ENCODE results near the gene SHISAL2B.
A peak's percentile ranks its signal among the peaks of the same experiment; 100 is the strongest.

The SHISAL2B gene

DNA sequence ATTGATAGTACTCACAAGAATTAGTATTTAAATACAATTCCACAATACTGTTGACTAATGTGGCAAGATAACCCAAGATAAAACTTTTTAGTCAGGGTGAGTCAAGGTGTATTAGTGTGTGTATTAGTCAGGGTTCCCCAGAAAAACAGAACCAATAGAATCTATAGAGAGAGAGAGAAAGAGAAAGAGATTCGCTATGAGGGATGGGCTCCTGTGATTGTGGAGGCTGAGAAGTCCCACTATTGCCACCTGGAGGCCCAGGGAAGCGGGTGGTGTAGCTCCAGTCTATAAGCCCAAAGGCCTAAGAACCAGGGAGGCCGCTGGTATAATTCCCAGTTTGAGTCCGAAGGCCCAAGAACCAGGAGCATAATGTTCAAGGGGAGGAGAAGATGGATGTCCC lies 10.0 kb upstream of the SHISAL2B start:
- TF ChIP-seq, protein P1, sequence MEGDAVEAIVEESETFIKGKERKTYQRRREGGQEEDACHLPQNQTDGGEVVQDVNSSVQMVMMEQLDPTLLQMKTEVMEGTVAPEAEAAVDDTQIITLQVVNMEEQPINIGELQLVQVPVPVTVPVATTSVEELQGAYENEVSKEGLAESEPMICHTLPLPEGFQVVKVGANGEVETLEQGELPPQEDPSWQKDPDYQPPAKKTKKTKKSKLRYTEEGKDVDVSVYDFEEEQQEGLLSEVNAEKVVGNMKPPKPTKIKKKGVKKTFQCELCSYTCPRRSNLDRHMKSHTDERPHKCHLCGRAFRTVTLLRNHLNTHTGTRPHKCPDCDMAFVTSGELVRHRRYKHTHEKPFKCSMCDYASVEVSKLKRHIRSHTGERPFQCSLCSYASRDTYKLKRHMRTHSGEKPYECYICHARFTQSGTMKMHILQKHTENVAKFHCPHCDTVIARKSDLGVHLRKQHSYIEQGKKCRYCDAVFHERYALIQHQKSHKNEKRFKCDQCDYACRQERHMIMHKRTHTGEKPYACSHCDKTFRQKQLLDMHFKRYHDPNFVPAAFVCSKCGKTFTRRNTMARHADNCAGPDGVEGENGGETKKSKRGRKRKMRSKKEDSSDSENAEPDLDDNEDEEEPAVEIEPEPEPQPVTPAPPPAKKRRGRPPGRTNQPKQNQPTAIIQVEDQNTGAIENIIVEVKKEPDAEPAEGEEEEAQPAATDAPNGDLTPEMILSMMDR (IDR thresholded peaks at IDR 0.05; ENCODE audit: low read depth, low read length) = no peak

DNA sequence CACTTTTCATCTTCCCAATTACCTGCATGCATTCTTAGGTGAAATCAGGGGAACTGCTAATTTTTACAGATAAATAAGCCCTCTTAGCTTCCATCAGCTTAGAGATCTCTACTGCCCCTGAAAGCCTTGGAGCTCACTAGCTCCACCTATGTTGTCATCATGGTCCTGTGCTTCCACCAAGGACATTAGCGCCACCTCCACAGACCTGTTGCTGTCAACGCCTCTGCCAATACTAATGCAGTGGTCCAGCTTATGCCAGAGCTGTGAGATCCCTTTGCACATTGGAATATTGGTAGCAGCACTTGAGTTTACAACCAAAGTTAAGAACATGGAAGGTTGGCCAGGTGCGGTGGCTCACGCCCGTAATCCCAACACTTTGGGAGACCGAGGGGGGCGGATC lies 7.7 kb upstream of the SHISAL2B start:
- no peak overlapping the region for H3K4me3 ChIP-seq (ENCODE audit: low read depth, low read length)

More for the DNA sequence above, 10.0 kb upstream of the SHISAL2B start:
- no peak overlapping the region for H3K4me3 ChIP-seq (ENCODE audit: low read depth, low read length)

DNA sequence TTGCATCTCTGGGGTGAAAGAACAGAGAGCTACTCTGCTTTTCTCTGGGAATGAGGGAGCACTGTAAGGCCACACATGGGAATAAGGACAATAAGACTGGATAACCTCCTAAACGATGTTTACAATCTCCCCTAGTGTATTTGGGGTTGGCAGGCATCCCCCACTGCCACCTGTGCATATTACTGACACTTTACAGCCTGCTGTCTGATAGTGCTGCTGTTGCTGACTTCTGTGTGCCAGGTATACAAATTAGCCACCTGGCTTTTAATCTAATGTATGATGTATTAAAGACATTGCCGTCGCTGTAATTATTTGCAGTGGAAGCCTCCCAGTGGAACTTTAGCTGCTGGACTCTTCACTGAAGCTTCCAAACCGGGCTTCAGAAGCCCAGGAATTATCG lies 4.4 kb upstream of the SHISAL2B start:
- TF ChIP-seq, protein P1 (IDR thresholded peaks at IDR 0.05; ENCODE audit: low read depth, low read length) = no peak
- no peak overlapping the region for H3K4me3 ChIP-seq (ENCODE audit: low read depth, low read length)

More for the DNA sequence above, 7.7 kb upstream of the SHISAL2B start:
- TF ChIP-seq, protein P1 (IDR thresholded peaks at IDR 0.05; ENCODE audit: low read depth, low read length) = no peak

DNA sequence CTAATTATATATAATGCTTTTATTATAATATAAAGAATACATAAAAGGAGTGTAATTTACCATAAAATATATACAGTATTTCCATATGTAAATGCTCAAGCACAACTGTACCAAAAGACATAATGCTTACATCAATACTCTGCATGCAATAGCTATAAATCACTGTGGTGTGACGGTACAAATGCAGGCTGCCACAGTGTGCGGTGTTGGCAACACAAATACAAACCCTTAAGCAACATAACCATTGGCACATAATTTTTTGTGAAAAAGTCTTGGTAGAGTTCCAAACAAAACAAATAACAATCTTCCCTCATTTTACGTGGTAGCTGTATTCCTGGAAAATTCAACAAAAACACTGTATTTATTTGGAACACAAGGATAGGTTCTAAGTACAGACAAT lies 1.9 kb upstream of the SHISAL2B start:
- TF ChIP-seq, protein P1 (IDR thresholded peaks at IDR 0.05; ENCODE audit: low read depth, low read length) = no peak
- H3K4me3 ChIP-seq (ENCODE audit: low read depth, low read length) = no peak overlapping the region

DNA sequence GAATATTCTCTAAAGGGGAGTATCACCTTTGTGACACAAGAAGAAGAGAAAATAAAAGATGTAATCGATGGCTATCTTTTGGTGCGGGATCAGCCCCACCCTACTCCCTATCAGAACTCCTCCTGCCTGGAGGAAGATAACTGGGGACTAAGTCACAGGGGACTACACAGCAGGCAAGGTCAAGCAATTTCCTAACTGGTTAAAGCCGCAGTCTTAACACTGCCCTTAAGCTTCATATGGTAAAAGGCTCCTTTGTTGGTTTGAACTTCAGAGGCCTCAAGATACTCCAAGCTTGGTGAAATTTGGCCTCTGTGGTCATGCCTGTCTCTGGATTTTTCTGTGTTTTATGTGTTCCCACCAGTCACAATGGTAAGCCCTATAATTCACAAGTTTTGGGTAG lies 1.3 kb upstream of the SHISAL2B start:
- H3K4me3 ChIP-seq (ENCODE audit: low read depth, low read length) = no peak overlapping the region
- TF ChIP-seq, protein P1 (IDR thresholded peaks at IDR 0.05; ENCODE audit: low read depth, low read length) = no peak

DNA sequence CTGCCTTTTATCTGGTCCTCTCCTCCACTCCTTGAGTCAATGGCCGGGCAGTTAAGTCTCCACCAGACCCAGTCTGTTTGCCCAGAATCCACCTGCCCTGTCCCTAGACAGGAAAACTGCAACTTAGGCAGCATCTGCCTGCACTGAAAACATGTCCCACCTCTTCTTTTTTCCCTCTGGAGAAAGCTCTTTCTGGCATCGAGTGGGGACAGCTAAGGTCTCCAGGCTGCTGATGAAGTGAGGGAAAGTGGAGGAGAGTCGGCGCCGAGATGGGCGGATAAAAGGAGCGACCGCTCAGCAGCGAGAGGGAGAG lies 243 bp upstream of the SHISAL2B start:
- TF ChIP-seq, protein P1 (IDR thresholded peaks at IDR 0.05; ENCODE audit: low read depth, low read length) = no peak
- peak overlapping the region; percentile 39 for H3K4me3 ChIP-seq (ENCODE audit: low read depth, low read length)

DNA sequence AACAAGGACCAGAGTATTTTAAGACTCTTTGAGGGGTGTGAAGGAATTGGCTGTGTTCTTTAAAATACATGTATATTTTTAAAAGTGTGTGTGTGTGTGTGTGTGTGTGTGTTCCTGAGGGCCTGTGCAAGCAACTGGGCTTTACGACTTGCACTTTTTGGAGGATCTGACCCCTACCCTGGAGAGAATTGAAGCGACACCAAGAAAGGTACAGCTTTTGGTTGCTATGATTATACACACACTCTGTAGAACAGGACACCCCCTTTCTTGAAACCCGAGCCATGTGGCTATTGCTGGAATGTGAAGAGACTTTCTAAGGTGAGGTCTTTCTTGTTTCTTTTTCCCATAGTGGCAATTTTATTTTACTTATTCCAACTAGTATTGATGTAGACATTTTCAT lies 988 bp downstream of the SHISAL2B start:
- H3K4me3 ChIP-seq (ENCODE audit: low read depth, low read length) = no peak overlapping the region
- TF ChIP-seq, protein P1 (IDR thresholded peaks at IDR 0.05; ENCODE audit: low read depth, low read length) = no peak
